GM21367 (cell line): ENCODE results near the gene SLC16A7.
A peak's percentile ranks its signal among the peaks of the same experiment; 100 is the strongest.
"Not testable (repeated sequence)": the region's sequence is repeated elsewhere in the genome, so short reads cannot be mapped to it uniquely, and the experiment has no call there.

Experiments
- ATAC-seq: cut with Tn5 transposase; IDR thresholded peaks from one replicate; pipeline ENCODE4 v1.9.1; 2021; ENCODE audit not compliant: unreplicated experiment

The SLC16A7 gene

DNA sequence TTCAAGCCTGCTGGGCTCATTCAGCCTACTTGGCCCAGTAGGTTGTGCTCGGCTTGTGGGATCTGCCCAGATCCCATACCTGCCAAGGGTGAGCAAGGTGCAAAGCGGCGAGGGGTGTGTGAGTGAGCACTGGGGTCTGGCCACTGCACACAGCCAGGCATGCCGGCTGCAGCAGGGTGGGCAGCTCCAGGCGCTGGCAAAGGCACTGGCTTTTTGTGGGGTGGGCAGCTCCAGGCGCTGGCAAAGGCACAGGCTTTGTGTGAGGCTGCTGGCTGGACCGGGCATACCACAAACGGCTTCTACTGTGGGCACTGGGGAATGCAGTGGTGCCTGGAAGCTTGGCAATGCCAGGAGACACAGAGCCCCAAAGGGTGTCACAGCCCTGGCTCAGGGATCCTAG, 137.4 kb downstream of the SLC16A7 start:
- ATAC-seq = no peak

DNA sequence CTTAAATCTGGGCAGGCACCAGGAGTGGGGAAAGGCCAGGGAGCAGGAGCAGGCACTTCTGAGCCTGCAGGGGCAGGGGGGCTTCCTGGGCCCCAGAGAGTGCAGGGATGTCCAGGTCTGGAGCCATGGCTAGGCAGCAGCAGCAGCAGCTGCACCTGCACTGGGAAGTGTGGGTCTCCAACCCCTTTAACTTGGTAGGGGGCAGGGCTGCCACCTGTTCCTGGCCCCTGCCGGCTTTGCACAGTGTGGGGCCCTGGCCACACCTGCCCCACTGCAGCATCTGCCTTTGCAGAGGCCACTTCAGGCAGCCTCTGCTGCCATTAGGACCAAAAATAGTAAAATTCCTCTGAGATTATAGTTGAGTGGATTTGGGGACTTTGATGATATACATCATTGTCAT, 138.5 kb downstream of the SLC16A7 start:
- no peak for ATAC-seq

DNA sequence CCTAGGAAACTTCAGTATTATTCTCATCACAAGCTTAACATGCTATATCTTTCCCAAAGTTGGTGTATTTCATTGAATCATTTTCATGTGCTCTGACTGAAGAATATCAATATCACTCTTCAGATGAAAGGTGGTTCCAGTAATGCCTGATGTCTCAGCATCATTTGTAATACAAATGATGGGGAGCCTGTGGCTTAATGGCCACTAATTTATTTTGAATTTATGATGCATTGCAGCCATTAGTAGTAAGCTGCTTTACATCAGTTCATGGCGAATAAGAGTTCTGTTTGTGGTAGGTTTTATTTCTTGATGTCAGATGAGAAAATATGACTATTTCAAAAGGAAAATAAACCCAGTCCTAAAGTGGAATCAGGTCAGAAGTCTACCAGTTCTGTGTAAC, 139.4 kb downstream of the SLC16A7 start:
- no peak for ATAC-seq

DNA sequence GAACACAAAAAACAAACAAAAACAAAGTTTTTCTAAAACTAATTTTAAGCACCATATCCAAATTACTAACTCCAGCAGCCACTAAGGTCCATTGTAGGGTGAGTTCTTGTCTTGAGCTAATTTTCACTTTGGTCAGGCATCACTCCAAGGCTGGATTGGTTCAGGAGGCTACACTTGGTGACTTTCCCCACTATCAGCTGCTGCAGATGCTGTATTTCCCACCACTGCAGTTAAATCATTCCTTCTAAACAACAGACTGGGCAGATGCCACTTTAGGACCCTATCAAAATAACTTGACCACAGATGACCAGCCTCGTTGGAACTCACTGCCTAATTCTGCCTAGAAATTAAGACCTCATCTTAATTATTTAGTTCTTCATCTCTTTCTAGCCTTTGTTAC, 140.5 kb downstream of the SLC16A7 start:
- no peak for ATAC-seq

DNA sequence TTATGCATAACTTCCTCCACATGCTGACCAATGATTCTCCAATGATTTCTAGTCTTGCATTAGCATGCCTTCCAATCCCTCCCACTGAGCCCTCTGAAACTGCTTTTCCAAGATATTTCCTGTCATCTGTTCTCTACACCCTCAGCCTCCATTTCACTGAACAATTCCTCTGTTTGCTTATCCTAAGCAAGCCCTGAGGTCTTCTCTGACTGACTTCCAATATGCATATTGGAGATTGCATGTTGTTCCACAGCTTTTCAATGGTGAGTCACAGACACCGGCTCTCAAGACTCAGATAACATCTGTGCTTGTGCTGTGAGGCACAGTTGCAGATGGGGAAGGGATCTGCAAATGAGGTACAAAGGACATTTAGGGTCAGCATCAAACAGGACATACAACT, 141.0 kb downstream of the SLC16A7 start:
- no peak for ATAC-seq

DNA sequence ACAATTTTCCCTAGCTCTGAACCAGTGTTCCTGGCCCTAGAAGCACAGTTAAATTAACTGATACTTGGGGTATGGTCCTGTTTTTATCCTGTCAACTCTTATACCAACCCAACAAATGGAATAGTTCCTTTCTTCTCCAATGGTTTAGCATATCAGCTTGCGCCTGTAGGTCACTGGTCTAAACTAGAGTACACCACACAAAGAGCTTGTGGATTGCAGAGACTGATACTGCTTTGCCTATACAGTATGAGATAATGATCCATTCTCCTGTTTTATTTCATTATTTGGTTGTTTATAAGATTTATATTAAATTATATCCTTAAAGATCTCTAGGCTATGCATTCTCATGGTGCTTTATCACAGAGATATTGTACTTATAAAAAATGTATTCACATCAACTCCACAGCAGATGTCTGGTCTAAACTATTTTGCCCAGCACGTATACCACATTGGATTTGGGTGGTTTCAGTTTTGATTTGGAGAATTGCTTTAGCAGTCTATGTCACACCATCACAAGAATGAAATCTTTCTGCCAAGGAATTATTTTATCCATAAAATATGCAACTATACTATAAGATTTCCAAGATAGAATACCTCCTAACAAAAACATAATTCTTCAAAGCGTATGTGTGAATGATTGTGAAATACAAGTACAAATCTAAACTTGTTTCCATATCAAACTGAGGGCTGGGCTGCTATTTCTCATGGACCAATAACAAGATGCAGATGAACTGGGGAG, 142.1 kb downstream of the SLC16A7 start:
- ATAC-seq = no peak

DNA sequence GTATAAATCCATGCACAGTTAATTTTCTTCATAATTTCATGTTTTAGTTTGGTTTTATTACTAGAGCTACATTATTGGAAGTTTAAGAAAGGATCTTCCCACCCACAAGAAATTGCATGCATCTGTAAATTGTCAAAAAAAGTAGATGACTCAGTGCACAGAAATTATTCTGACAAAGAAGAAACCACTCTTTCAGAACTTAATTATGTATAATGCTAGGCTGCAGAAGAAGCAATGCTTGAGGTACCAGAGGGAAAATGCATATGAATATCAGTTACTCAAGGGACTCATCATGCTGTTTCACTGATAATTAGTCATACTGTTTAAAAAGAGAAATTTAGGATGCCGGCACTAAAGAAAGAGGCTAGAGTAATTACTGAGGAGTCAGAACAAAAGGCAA, 147.0 kb downstream of the SLC16A7 start:
- no peak for ATAC-seq

DNA sequence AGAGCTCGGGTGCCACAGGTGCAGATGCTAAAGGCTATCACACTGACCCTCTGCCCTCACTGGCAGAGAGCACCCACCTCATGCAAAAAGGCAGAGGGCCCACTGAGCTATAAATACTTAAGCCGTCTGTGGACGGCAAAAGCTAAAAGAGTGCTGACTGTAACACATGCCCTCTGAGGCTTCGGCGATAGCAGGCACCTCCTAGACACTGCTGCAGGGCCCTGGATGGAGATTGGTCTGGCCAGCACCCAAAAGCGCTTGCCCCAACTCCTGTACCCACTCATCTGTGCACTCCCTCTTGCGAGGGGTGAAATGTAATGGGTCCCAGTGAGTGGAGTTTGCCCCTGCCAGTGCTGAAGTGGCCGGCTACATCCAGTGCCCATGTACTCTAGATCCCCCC, 148.7 kb downstream of the SLC16A7 start:
- no peak for ATAC-seq

DNA sequence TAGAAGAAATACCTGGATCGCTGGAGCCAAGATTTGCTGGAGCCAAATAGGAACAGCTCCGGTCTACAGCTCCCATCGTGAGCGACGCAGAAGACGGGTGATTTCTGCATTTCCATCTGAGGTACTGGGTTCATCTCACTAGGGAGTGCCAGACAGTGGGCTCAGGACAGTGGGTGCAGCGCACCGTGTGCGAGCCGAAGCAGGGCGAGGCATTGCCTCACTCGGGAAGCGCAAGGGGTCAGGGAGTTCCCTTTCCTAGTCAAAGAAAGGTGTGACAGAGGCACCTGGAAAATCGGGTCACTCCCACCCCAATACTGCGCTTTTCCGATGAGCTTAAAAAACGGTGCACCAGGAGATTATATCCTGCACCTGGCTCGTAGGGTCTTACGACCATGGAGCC, 155.3 kb downstream of the SLC16A7 start:
- ATAC-seq = not testable (repeated sequence)

DNA sequence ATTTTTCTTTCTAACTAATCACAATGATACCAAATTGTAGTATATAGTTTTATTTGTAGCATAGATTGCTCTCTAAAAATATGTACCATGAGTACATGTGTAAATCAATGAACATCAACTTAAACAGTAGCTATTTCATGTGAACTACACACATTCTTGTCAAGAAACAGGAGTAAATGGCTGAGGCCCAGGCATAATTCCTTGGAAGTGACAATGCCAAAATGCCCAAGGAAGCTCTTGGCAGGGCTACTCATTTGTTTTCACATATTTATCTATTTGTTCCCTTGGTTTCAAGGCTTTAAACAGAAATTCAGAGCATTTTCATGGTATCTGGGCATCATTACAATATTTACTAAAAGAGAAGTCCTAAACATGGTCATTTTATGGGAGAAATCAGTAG, 165.7 kb downstream of the SLC16A7 start:
- ATAC-seq = no peak

DNA sequence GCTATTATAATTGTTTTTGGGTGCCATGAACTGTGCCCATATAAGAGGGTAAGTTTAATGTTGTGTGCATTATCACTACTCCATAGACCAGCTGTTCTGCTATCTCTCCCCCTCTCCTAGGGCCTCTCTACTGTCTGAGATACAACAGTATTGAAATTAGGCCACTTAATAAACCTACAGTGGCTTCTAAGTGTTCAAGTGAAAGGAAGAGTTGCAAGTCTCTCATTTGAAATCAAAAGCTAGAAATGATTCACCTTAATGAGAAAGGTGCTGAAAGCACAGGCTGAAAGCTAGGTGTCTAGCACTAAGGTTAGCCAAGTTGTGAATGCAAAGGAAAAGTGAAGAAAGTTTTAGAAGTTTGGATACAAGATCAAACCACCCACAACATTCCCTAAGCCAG, 168.0 kb downstream of the SLC16A7 start:
- no peak for ATAC-seq

DNA sequence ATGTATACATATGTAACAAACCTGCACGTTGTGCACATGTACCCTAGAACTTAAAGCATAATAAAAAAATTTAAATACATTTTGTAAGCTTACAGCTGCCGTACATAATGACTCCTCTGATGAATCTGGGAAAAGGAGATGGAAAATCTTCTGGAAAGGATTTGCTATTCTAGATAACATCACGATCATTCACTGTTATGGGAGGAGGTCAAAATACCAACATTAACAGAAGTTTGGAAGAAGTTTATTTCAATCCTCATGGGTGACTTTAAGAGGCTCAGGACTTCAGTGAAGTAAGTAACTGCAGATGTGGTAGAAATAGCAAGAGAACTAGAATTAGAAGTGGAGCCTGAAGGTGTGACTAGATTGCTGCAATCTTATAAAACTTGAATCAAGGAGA, 172.2 kb downstream of the SLC16A7 start:
- ATAC-seq = no peak

DNA sequence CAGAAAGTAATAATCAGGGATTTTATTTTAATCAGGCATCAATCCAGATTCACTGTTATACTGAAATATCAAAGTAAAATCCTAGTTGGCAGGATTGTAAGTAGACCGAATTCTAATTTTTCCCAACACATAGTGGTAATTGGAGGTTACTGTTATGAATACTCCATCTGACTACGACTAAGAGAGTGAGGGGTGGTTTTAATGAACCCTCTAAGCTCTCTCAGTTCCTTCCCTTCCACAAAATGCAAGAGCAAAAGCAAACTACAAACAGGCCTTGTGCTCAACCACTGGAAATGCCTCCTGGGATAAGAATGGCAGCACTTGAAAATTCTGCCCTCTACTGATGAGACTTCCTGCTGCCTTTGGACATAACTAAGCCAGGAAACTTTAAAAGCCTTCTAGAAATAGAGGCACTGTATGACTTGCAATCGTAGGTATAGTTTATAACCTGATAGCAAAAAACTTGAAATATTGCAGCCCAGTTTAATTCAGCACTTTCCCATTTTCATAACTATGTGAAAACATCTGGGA, 184.8 kb downstream of the SLC16A7 start:
- ATAC-seq = no peak

DNA sequence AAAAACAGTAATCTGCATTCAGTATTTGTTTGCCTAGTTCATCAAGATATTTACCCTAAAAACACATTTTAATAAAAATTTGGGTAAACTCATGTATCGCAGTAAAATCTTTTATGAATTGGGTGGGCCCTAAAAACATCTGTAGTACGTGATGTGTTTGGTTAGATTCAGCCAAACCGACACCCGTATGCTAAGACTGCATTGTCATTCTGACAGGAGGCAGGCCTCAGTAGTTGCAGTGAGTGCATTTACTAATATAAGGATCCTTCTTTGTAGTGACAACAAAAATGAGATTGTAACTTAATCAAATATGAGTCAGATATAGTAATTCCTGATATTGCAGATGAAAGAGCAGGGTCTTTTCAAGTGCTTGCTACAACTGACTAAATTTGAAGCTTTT, 191.8 kb downstream of the SLC16A7 start:
- ATAC-seq = no peak

DNA sequence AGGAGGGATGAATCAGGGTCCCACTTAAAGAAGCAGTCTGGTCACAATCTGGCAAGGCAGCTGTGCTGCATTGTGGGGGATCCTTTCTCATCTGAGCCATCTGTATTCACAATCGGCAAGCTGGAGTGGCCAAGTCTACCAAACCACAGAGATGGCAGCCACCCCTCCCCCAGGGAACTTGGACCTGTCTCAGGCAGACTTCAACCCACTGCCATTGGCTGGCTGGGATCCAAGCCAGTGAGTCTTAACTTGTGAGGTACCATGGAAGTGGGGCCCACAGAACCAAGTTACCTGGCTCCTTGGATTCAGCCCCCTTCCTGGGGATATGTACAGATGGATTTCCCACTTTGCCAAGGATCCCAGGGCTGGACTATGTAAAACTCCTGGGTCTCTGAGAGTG, 196.8 kb downstream of the SLC16A7 start:
- ATAC-seq = no peak

DNA sequence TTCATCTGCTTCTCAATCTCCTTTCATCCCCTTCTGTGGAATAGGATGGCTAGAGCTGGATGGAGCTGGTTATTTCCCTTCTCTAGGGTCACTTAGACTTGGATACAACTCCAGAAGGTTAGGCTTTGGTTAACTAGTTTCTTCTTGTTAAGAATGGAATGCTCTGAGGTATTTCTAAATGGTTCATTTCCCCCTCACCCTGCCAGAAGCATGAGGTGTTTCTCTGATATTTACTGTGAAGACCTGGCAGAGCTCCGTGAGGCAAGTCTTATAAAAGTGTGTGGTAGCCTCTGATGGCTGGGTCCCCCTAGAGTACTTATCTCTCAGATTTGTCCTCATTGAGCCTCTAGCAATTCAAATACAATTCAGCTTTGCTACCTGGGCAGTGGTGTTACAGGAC, 207.9 kb downstream of the SLC16A7 start:
- no peak for ATAC-seq

DNA sequence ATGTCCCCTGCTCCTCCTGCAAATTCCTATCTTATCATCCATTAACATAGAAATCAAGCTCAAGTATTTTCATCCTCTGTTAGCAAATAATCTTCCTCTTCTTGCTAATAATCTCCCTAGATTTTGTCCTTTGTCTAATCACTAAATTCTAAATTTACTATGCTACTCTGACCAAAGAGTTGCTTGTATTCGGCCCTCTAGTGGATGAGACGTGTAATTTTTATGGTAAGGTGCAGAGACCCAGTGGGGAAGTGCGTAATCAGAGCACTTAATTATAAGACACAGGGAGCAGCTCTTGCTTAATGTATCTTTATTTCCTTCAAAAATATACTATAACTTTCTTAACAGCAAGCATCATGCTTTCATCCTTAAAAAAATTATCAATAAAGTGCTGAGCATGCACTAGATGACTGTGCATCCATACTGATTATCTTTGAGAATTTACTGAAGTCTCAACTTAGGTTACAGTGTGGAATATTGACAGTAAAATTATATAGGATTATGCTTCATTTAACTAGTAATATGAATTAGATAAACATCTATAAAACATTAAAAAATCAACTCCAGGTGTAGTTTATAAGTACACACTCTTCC, 212.6 kb downstream of the SLC16A7 start:
- peak; percentile 85 for ATAC-seq

DNA sequence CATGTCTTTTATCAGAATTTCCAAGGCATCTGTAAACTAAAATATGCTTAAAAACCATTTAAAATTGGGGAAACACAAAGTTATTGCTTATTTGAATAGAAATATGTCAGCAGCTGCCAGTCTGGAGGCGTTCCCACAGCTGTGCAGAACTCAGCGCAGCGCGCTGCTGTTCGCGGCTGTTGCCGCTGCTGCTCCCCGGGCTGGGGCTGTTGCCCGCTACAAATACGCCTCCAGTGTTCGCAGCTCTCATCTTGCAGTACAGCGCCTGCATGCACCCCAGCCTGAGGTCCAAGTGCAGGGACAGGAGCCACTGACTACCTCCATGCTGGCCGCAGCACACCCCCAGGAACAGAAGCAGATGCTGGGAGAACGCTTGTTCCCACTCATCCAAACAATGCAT, 216.2 kb downstream of the SLC16A7 start:
- no peak for ATAC-seq

DNA sequence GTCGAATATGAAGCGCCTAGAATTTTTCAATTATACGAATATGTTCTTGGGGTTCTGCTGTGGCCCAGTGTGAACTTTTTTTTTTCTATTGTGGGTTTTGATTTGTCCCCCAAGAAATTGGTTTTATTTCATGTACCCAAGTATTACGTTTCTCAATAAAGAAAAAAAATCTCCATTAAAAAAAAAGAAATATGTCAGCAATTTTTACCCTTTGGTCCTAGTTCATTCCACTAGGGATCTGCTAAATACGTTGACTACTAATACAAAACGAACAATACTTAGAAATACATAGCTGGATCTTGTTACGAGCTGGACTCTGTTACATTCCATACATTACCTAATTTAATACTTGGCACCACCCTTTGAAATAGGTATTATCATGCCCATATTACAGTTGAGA, 216.9 kb downstream of the SLC16A7 start:
- ATAC-seq = no peak

DNA sequence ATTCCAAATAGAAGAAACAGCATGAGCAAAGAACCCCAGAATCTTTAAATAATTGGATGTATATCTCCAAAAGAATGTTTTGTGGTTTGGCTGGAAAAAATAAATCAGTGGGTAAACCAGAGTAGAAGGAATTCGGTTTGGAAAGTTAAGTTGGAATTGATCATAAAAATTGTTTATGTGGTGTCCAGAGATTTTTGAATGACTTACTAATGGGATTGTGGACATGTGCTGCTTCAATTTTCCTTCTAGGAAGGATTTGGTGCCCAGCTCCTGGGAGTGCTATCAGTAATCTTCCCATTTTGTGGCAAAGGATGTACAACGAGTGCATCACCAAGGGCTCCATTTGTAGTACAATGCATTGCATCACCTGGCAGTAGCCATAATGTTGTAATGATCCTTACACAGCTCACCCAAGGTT, 224.8 kb downstream of the SLC16A7 start:
- no peak for ATAC-seq

DNA sequence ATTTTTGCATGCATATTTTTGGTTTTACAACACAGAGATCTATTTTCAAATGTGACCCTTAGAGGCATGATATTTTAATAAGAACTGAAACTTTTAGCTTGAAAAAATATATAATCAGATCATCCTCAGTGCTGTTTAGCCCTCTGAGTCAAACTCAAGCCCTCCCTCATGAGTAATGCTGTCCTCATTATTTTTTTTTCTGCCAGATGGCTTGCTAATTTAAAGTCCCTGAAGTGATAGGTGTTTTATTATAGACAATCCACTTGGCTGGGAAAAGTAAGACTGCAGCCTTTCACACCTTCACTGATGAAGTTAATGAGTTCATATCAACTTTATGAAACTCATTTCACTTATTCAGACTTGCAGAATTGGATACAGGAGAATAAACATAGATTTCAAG, 227.7 kb downstream of the SLC16A7 start:
- ATAC-seq = no peak

DNA sequence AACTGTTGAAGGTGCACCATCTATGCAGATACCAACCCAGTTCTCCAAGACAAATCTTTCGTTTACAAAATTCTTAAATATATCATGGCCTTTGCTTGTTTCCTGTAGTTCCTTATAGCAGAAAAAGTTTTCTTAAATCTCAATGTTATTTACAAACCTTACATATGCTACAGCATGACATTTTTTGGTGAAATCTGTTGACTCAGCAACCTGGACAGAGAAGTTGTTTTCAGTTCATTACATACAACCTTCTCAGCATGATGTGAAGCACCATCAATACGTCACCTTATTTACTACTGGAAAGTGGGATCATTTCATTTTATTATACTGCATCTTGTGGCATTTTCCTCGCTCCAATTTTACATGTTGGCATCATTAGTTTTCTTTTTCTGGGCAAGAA, 231.9 kb downstream of the SLC16A7 start:
- no peak for ATAC-seq

DNA sequence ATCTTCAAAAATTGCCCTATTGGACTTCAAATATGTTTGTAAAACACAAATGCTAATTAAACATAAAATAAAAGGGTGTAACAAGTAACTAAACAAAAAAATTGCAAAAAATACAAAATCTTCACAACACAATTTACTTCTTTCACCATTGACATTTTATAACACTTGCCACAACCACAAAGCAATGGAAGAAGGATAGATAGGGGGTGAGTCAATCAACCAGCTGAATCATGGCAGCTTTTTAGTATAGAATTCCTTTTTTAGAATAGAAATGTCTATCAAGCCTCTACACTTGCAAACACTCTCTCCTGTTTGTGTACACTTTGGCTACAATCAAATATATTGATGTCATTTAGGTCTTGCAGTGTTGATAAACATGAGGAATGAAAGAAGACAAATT, 232.7 kb downstream of the SLC16A7 start:
- no peak for ATAC-seq
